HG03095 (cell line): ENCODE data around the gene SPO11.

ENCODE experiments used
- ATAC-seq: cut with Tn5 transposase; IDR thresholded peaks from one replicate; pipeline ENCODE4 v1.9.1; 2021; ENCODE audit warnings: moderate library complexity; ENCODE audit not compliant: unreplicated experiment

SPO11 gene

DNA sequence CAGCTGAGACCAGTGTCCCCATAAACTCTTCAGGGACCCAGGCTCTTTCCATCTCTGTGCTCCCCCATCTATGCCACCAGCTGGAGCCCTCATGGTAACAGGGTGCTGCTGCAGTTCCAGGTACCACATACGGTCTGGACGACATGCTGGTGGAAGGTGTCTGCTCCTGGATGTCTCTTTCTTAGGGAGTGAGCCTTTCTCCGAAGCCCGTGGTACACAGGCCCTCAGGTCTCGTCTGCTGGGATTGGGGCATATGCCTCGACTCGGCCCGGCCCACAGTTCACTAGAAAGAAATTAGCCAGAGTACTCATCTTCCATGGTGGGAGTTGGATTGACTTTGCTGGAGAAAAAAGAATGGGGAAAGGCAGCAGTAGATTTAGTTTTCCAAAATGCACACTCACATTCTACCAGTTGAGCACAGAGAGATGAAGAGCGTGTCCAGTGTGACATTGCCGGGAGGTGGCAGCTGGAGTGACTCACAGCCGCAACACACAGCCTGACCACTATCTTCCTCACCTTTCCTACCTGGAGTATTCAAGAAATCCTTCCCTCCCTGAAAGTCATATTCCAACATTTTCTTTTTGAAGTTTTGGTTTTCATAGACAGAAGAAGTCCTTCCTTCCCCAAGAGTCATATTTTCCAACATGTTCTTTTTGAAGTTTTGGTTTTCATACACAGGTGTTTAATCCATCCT lies 18.6 kb upstream of the SPO11 start:
- ATAC-seq = no peak

- ATAC-seq = no peak
Observed at GRCh38 chr20:57312138-57312537, 17.5 kb upstream of the SPO11 start.

- ATAC-seq = no peak
Observed at GRCh38 chr20:57313230-57313629, 16.4 kb upstream of the SPO11 start.

GRCh38 chr20:57313951-57314350 lies 15.7 kb upstream of the SPO11 start:
- no peak for ATAC-seq

GRCh38 chr20:57315083-57315975 lies 14.3 kb upstream of the SPO11 start:
- ATAC-seq = no peak

GRCh38 chr20:57315976-57316480 lies 13.6 kb upstream of the SPO11 start:
- ATAC-seq = no peak

GRCh38 chr20:57316795-57317201 lies 12.8 kb upstream of the SPO11 start:
- ATAC-seq = no peak

- ATAC-seq = no peak
Observed at GRCh38 chr20:57317316-57317788, 12.3 kb upstream of the SPO11 start.

DNA sequence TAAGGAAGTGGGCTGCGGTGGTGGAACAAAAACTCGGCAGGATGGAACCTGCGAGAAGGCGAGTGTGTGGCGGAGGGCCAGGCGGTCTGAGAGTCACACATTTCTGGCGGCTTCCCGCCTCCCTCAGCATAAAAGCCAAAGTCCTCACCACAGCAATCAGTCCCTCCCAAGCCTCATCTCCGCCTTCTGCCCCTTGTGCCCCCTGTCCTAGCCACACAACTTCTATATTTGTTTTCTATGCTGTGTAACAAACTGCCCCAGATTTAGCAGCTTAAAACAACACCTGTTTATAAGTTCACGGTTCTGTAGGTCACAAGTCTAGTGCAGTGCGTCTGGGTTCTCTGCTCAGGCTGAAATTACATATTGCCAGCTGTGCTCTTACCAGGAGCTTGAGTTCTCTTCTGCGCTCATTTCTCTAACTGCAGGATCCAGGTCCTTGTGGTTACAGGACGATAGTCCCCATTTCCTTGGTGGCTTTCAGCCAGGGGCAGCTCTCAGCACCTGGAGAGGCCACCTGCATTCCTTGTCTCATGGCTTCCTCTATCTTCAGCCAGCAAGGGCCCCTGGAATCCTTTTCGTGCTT lies 11.7 kb upstream of the SPO11 start:
- ATAC-seq = no peak

DNA sequence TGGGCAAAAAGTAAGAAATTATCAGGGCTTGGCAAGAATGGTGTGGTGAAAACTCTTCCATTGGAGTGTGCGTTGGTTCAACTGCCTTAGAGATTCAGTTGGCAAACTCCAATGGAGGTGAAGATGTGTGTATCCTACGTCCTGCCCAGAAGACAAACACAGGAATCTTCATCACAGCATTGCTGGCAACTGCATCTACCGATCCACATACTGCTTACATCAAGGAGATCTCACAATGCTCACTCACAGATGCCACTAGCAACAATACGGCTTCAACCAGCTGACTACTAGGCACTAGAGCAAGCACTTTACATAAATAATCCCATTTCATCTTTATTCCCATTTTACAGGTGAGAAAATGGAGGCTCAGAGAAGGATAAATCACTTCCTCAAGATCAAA lies 10.0 kb upstream of the SPO11 start:
- ATAC-seq = no peak

DNA sequence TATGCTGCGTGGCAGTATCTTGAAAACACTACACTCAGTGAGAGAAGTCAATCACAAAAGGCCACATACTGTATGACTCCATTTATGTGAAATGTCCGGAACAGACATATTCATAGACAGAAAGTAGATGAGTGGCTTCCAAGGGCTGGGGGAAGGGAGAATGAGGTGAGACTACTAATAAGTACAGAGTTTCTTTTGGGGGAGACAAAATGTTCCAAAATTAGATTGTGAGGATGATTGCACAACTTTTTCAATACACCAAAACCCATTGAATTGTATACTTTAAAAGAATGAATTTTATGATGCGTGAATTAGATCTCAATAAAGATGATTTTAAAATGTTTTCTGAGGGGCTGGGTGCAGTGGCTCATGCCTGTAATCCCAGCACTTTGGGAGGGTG lies 9.2 kb upstream of the SPO11 start:
- no peak for ATAC-seq

- no peak for ATAC-seq
Observed at GRCh38 chr20:57321142-57321541, 8.5 kb upstream of the SPO11 start.

- ATAC-seq = no peak
Observed at GRCh38 chr20:57322476-57322875, 7.1 kb upstream of the SPO11 start.

- ATAC-seq = peak; percentile 74
Observed at GRCh38 chr20:57323034-57323433, 6.6 kb upstream of the SPO11 start.

GRCh38 chr20:57325632-57326356 lies 3.8 kb upstream of the SPO11 start:
- ATAC-seq = no peak

DNA sequence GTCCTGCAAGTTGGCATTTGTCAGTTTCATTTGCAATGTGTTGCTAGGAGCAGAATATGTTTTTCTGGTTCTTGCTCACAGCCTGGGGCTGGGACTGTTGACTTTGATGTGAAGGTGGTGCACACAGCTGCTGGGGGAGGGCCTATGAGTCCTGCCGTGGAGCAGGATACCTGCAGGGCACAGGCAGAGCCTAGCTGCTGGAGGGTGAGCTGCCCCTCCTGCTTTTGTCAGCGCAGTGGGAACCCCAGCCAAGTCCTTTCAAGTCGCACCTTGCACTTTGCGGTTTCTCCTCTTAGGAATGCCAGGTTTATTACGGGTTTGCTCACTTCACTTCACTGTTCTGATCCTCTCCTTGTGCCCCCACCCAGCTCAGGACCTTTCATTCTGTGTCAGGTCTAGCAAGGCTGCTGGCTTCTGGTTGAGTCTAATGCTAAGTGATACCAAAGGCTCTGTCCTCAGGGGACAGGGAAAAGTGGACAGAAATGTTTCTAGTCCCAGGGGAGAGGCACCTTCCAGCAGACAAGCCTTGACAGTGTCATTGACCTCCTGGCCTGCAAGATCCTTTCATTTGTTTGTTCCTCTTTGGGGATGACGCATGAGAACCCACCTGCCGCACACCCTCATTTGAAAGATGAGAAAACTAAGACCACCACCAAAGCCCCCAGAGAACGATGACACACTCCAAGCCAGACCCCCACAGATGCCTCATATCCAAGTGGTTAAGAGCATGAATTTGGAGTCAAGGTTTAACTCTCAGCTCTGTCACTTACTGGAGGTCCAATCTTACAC lies 2.7 kb upstream of the SPO11 start:
- ATAC-seq = no peak

DNA sequence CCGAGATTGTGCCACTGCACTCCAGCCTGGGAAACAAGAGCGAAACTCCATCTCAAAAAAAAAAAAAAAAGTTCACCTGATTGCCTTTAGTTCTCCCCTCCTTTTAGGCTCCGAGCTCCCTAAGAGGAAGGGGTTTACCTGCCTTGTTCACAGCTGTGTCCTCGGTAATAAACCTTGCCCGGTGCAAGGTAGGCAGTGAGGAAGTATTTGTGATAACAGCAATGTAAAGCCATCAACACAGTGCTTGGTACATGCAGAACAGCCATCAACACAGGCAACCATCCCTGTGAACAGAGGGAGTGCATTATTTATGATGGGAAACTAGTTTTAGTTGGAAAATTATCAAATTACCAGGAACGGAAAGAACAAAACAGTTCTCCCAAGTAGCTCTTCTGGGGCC lies 1.8 kb upstream of the SPO11 start:
- ATAC-seq = no peak

DNA sequence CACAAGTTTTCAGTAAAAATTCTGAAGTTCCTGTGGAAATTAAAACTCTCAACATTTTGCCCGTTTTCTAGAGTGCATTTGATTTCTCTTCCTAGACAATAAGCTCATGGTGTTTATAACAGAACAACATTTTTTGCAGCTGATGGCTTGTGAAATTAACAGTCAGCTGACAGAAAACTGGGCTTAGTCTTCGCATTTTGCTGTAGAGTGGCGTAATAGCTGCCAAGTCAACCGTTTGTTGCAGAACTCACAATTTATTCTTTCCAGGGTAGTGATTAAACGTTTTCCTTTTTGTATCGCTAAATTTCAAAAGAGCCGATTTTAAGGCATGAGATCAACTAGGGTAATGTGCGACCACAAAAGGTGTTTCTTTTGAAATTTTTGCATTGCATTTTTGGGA lies 1.4 kb downstream of the SPO11 start:
- ATAC-seq = no peak

DNA sequence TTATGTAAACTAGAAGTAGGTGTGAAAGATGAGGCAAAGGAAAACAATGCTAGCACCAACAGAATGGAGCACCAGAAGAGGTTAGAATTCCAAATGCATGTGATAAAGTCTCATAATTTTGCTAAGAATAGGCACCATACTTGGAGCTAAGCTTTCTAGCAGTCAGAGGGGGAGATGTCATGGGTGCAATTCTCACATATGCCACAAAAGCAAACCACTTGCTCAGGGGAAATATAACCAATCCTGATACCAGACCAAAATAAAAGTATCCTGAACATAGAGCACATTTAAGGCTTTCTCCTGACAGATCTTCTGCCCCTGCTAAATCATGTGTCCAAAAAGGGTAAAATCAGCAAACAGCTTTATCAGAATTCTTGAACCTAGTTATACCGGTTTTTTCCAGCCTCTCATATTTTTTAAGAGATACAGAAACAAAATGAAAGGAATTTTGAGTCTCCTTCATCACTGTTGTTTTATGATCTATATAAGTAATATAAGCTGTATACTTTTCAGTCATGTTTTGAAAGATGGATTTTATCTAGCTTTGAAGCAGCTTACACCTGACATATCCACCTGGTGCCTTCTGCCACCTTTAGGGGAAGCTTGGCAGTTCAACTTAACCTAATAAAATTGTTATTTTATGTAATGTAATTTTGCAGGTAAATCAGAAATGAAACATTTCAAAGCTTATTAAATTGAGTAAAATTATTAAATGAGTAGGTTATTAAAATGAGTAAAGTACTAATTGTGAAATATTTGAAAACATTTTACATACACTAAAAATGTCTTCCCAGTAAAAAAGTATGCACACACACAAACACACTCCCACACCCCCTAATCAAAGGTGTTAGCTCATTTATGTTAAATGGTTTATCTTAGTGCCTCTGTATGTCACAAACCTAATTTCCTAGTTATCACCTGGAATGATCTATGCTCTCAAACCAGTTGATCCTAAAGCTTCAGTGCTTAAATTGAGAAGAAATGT lies 2.8 kb downstream of the SPO11 start:
- no peak for ATAC-seq
